Measurements from ENCODE around the gene PLEK2. TPM values are rescaled to one million over a fixed set of nuclear protein-coding genes. Genes with fewer than 3 reads are reported as not detected.

PLEK2 gene
- total and polyA plus RNA-seq, 2 of the 13 experiments (the other 11 are each of a cell fraction or from before 2014, with no cell fraction given) = 0.26 to 1.5 TPM

DNA sequence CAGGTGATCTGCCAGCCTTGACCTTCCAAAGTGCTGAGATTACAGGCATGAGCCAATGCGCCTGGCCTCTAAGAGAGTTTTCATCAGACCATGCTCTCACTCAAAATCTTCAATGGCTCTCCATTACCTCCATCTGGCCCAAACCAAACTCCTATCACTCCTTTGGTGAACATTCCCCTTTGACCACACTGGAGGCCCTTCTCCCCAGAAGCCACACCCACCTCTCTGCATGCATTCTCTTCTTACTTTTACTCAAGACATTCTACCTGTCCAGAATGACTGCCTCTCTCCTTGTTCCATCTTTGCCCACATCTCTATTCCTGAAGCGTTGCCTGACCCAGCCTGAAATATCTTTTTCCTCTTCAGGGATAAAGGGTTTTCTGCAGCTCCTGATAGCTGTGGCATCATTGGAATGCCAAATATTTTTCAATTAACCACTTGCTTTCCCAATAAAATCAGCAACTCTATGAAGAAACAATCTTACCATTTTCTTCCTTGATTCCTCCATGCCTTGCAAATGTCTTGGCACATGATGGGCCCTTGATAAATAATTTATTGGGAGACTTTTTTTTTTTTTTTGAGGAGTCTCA lies 15.5 kb downstream of the PLEK2 start:
- ATAC-seq = no peak
- DNase-seq (ENCODE audit: low spot score) = no peak
- no TSS peak for BruUV-seq (replicated peaks)
- 4% methylated on average over 2 of the region's 2 CpGs for WGBS (ENCODE audit: low lambda C conversion rate)
- no peak overlapping the region for H3K4me3 ChIP-seq (replicated peaks in 1 of 3; ENCODE audit: insufficient read depth in 1 of 3, low read depth in 2 of 3, low read length in 3 of 3)
- H4K20me1 ChIP-seq (ENCODE audit: insufficient read depth, low read length) = no peaks in the 10 kb centered on the region
- H3K4me1 ChIP-seq (ENCODE audit: insufficient read depth, low read length) = peaks cover 35% of the 10 kb centered on the region
- POLR2A ChIA-PET = no interaction called here
- intact Hi-C loops (cut with micrococcal nuclease; ENCODE audit: unreplicated experiment) = no loop called here
- no peak overlapping the region for H3K9ac ChIP-seq (ENCODE audit: insufficient read depth, low read depth, low read length)
- H3K9me3 ChIP-seq (ENCODE audit: low read length) = no peaks in the 10 kb centered on the region
- no peak overlapping the region for H2AFZ ChIP-seq (ENCODE audit: low read length)
- H3K27me3 ChIP-seq (ENCODE audit: control insufficient read depth in 1 of 2, insufficient read depth in 2 of 2, low read length in 2 of 2) = no peaks in the 10 kb centered on the region; a peak in 2 of 5 replicates
- no peaks in the 10 kb centered on the region for H3K79me2 ChIP-seq (ENCODE audit: insufficient read depth, low read length)
- in situ Hi-C loops (cut with HindIII; ENCODE audit: extremely low pct_ligation_motif_present, low pct_unique_long_range_greater_than_20kb) = no loop called here
- H3K4me2 ChIP-seq (ENCODE audit: low read depth, low read length) = no peak overlapping the region
- CTCF ChIA-PET (ENCODE audit: low intra/inter-chr PET ratio, low total read pairs) = no interaction called here
- no peaks in the 10 kb centered on the region for H3K36me3 ChIP-seq (replicated peaks in 1 of 2; ENCODE audit: control insufficient read depth in 1 of 2, insufficient read depth in 2 of 2, low read length in 2 of 2)
- no peak overlapping the region for H3K27ac ChIP-seq (ENCODE audit: extremely low read length, insufficient read depth, low read length)
- TF ChIP-seq ZNF746 (CRISPR knock-in tag; IDR thresholded peaks at IDR 0.05) (no peak), ZFP36 (IDR thresholded peaks at IDR 0.05; ENCODE audit: borderline replicate concordance, low read depth, low read length, partially characterized antibody) (no peak), ZNF652 (CRISPR knock-in tag; IDR thresholded peaks at IDR 0.05; ENCODE audit: borderline replicate concordance, low read depth) (peak; percentile 25; the same call in 1 of the 2 replicates), ZNF552 (CRISPR knock-in tag; IDR thresholded peaks at IDR 0.05; ENCODE audit: borderline replicate concordance) (no peak), SP2 (CRISPR knock-in tag; IDR thresholded peaks at IDR 0.05) (no peak)
- FAIRE-seq = no peak

- Histone ChIP-seq H4K20me1 (ENCODE audit: insufficient read depth, low read length) (no peaks in the 10 kb centered on the region), H3K27ac (ENCODE audit: extremely low read length, insufficient read depth, low read length) (no peak overlapping the region), H2AFZ (ENCODE audit: low read length) (no peak overlapping the region), H3K79me2 (ENCODE audit: insufficient read depth, low read length) (no peaks in the 10 kb centered on the region), H3K4me2 (ENCODE audit: low read depth, low read length) (no peak overlapping the region; the same call in 1 of the 2 replicates), H3K4me3 (replicated peaks in 1 of 3; ENCODE audit: insufficient read depth in 1 of 3, low read depth in 2 of 3, low read length in 3 of 3) (no peak overlapping the region), H3K4me1 (ENCODE audit: insufficient read depth, low read length) (peaks cover 41% of the 10 kb centered on the region), H3K9ac (ENCODE audit: insufficient read depth, low read depth, low read length) (no peak overlapping the region), H3K27me3 (ENCODE audit: control insufficient read depth in 1 of 2, insufficient read depth in 2 of 2, low read length in 2 of 2) (no peaks in the 10 kb centered on the region; a peak in 2 of 5 replicates), H3K9me3 (ENCODE audit: low read length) (no peaks in the 10 kb centered on the region), H3K36me3 (replicated peaks in 1 of 2; ENCODE audit: control insufficient read depth in 1 of 2, insufficient read depth in 2 of 2, low read length in 2 of 2) (no peaks in the 10 kb centered on the region)
- CTCF ChIA-PET (ENCODE audit: low intra/inter-chr PET ratio, low total read pairs) = no interaction called here
- 69% methylated on average over 5 of the region's 5 CpGs for WGBS (ENCODE audit: low lambda C conversion rate)
- BruUV-seq (replicated peaks) = no TSS peak
- ATAC-seq (no peak), DNase-seq (ENCODE audit: low spot score) (no peak), FAIRE-seq (no peak)
- in situ Hi-C loops (cut with HindIII; ENCODE audit: extremely low pct_ligation_motif_present, low pct_unique_long_range_greater_than_20kb) (no loop called here), intact Hi-C loops (cut with micrococcal nuclease; ENCODE audit: unreplicated experiment) (no loop called here)
- POLR2A ChIA-PET = no interaction called here
- TF ChIP-seq ZNF652 (CRISPR knock-in tag; IDR thresholded peaks at IDR 0.05; ENCODE audit: borderline replicate concordance, low read depth) (no peak), CEBPZ (IDR thresholded peaks at IDR 0.05; ENCODE audit: low read length) (no peak), CREM (IDR thresholded peaks at IDR 0.05) (no peak), CREM (CRISPR knock-in tag; IDR thresholded peaks at IDR 0.05) (no peak), RFX3 (CRISPR knock-in tag; IDR thresholded peaks at IDR 0.05) (no peak)
- TF ChIP-seq, protein P1, sequence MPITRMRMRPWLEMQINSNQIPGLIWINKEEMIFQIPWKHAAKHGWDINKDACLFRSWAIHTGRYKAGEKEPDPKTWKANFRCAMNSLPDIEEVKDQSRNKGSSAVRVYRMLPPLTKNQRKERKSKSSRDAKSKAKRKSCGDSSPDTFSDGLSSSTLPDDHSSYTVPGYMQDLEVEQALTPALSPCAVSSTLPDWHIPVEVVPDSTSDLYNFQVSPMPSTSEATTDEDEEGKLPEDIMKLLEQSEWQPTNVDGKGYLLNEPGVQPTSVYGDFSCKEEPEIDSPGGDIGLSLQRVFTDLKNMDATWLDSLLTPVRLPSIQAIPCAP (CRISPR knock-in tag; IDR thresholded peaks at IDR 0.05; ENCODE audit: low read depth) = no peak
These were observed 16.1 kb downstream of the PLEK2 start for GRCh38 chr14:67395876-67396189.
